ENCODE results near the gene MPO.

The MPO gene

DNA sequence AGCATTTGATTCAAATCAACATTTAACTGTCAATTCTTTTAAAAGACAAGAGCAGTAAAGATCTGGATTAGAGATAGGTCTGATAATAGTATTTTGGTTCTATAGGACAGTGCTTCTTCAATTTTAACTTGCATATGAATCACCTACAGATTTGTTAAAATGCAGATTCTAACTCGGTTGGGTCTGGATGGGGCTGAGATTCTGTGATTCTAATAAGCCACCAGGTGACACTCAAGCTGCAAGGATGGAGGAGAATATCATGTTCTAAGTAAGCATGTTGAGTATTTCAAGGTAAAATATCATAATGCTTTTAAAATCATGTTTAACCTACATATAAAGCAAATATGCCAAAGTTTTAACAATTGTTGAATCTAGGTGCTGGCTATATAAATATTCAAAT, 32.1 kb upstream of the MPO start:
- no peaks in the 10 kb centered on the region for H4K20me1 ChIP-seq (ENCODE audit: control insufficient read depth, insufficient read depth, low read depth, low read length)
- no peaks in the 10 kb centered on the region for H3K27me3 ChIP-seq (ENCODE audit: control insufficient read depth, low read length)
- no peaks in the 10 kb centered on the region for H3K79me2 ChIP-seq (ENCODE audit: control insufficient read depth, low read length)
- no peaks in the 10 kb centered on the region; the same call in 1 of the 2 replicates for H3F3A ChIP-seq (ENCODE audit: control insufficient read depth, insufficient read depth)
- H3K4me2 ChIP-seq (ENCODE audit: low read length), result no peak overlapping the region
- TF ChIP-seq, protein P1, sequence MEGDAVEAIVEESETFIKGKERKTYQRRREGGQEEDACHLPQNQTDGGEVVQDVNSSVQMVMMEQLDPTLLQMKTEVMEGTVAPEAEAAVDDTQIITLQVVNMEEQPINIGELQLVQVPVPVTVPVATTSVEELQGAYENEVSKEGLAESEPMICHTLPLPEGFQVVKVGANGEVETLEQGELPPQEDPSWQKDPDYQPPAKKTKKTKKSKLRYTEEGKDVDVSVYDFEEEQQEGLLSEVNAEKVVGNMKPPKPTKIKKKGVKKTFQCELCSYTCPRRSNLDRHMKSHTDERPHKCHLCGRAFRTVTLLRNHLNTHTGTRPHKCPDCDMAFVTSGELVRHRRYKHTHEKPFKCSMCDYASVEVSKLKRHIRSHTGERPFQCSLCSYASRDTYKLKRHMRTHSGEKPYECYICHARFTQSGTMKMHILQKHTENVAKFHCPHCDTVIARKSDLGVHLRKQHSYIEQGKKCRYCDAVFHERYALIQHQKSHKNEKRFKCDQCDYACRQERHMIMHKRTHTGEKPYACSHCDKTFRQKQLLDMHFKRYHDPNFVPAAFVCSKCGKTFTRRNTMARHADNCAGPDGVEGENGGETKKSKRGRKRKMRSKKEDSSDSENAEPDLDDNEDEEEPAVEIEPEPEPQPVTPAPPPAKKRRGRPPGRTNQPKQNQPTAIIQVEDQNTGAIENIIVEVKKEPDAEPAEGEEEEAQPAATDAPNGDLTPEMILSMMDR (IDR thresholded peaks at IDR 0.05; ENCODE audit: low read depth, low read length, poor library complexity, severe bottlenecking), result peak; percentile 20
- no peak for TF ChIP-seq EZH2phosphoT487 (IDR thresholded peaks at IDR 0.05; ENCODE audit: borderline replicate concordance, low read length)
- no peaks in the 10 kb centered on the region for H3K9me2 ChIP-seq (replicated peaks; ENCODE audit: control insufficient read depth, low read length)
- H3K4me1 ChIP-seq (ENCODE audit: control insufficient read depth, low read length), result peaks cover 8% of the 10 kb centered on the region
- no peaks in the 10 kb centered on the region for H3K9me3 ChIP-seq (ENCODE audit: control insufficient read depth, insufficient read depth, low read length)
- H3K36me3 ChIP-seq (ENCODE audit: control insufficient read depth, low read length), result no peaks in the 10 kb centered on the region
- H3K4me3 ChIP-seq (ENCODE audit: low read length), result no peak overlapping the region
- H3K27ac ChIP-seq (ENCODE audit: low read depth, low read length), result no peak overlapping the region

DNA sequence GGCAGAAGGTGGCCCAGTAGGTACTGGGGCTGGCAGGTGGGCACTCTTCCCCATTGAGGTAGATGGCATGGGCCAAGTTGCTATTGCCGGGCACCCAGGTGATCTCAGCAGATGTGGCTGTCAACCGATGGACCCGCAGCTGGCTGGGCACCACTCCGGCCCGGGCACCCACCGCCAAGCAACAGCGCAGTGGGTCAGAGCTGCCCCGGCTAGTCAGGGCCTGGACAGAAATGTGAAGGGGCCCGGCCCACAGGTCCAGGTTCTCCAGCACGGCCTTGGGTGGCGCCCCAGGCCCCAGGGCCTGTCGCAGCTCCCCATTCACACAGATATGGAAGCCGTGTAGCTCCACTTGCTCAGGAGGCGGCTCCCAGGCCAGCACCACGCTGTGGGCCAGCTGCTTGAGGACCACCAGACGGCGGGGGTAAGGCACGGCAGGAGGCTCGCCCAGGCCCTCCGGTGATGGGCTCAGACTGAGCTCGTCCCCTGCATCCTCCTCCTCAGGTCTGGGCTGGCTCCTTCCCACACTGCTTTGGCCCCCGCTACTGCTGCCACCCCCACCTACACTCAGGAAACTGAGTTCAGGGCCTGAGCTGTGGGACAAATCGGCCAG, 31.4 kb upstream of the MPO start:
- no peak for TF ChIP-seq EZH2phosphoT487 (IDR thresholded peaks at IDR 0.05; ENCODE audit: borderline replicate concordance, low read length)
- TF ChIP-seq, protein P1 (IDR thresholded peaks at IDR 0.05; ENCODE audit: low read depth, low read length, poor library complexity, severe bottlenecking), result no peak
- Histone ChIP-seq H3K4me2 (ENCODE audit: low read length) (no peak overlapping the region), H3K79me2 (ENCODE audit: control insufficient read depth, low read length) (no peaks in the 10 kb centered on the region), H3K27me3 (ENCODE audit: control insufficient read depth, low read length) (no peaks in the 10 kb centered on the region), H3K4me1 (ENCODE audit: control insufficient read depth, low read length) (peaks cover under 1% of the 10 kb centered on the region), H3K27ac (ENCODE audit: low read depth, low read length) (no peak overlapping the region), H3F3A (ENCODE audit: control insufficient read depth, insufficient read depth) (no peaks in the 10 kb centered on the region), H3K9me3 (ENCODE audit: control insufficient read depth, insufficient read depth, low read length) (no peaks in the 10 kb centered on the region), H3K9me2 (replicated peaks; ENCODE audit: control insufficient read depth, low read length) (no peaks in the 10 kb centered on the region), H3K36me3 (ENCODE audit: control insufficient read depth, low read length) (no peaks in the 10 kb centered on the region), H3K4me3 (ENCODE audit: low read length) (no peak overlapping the region), H4K20me1 (ENCODE audit: control insufficient read depth, insufficient read depth, low read depth, low read length) (no peaks in the 10 kb centered on the region)

DNA sequence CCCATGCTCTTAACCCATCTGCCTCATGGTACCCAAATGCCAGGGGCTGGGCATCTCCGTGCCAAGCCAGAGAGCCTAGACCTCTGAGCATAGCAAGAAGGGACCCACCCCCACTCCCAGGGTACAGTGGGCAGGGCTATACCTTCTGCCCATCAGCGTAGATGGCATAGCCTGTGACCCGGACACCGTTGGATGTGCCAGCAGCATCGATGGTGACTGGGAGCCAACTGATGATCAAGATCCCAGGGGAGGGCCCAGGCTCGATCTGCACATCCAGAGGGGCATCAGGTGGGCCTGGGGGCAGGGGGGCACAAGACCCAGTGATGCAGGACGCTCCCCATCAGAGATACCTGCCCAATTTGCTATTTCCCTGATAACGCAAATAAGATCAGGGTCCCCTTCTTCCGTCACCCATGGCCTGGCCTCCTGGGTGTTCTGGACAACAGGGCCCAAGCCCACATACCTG, 30.7 kb upstream of the MPO start:
- H3K9me2 ChIP-seq (replicated peaks; ENCODE audit: control insufficient read depth, low read length), result no peaks in the 10 kb centered on the region
- H3K4me3 ChIP-seq (ENCODE audit: low read length), result no peak overlapping the region
- H3K36me3 ChIP-seq (ENCODE audit: control insufficient read depth, low read length), result no peaks in the 10 kb centered on the region

More for the DNA sequence above, 30.7 kb upstream of the MPO start:
- Histone ChIP-seq H3K4me1 (ENCODE audit: control insufficient read depth, low read length) (no peaks in the 10 kb centered on the region), H3K9me3 (ENCODE audit: control insufficient read depth, insufficient read depth, low read length) (no peaks in the 10 kb centered on the region), H3K79me2 (ENCODE audit: control insufficient read depth, low read length) (no peaks in the 10 kb centered on the region), H3F3A (ENCODE audit: control insufficient read depth, insufficient read depth) (no peaks in the 10 kb centered on the region), H3K27me3 (ENCODE audit: control insufficient read depth, low read length) (no peaks in the 10 kb centered on the region), H4K20me1 (ENCODE audit: control insufficient read depth, insufficient read depth, low read depth, low read length) (no peaks in the 10 kb centered on the region), H3K27ac (ENCODE audit: low read depth, low read length) (no peak overlapping the region), H3K4me2 (ENCODE audit: low read length) (no peak overlapping the region)
- no peak for TF ChIP-seq EZH2phosphoT487 (IDR thresholded peaks at IDR 0.05; ENCODE audit: borderline replicate concordance, low read length)
- TF ChIP-seq, protein P1 (IDR thresholded peaks at IDR 0.05; ENCODE audit: low read depth, low read length, poor library complexity, severe bottlenecking), result no peak
